ENCODE measurements around the gene PPP1R3C.
A peak's percentile ranks its signal among the peaks of the same experiment; 100 is the strongest.

Gene PPP1R3C

GRCh38 chr10:91601212-91601611 is 31.7 kb downstream of the PPP1R3C start:
- DNase-seq (ENCODE audit: low spot score), result no peak

DNA sequence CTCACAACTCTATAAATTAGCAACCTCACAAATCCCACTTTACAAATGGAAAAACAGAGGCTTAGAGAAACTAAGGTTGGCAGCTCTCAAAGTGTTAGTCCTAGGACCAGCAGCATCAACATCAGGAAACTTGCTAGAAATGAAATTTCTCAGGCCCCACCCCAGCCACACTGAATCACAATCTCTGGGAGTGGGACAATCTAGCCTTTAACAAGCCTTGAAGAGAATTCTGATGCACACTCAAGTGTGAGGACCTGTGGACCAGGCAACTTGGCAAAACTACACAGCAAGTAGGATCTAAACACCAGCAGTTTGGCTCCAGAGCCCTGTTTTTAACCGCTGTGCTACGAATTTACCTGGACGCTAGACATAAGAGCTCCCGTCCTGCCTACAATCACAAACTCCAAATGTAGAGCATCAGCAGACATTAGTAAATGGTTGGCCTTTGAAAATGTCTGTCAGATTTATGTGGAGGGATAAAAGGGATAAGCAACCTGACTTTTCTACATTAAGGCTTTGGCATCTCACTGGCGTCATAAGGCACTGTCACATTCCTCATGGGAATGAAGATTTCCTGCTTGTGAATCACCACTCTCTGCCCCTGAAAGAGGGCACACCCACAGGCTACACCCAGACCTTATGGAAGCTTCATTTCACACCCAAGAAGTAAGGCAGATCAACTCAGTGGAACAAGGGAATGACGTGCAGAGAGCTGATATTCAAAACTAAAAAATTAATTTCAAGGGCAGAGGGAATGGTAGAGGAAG is 34.5 kb downstream of the PPP1R3C start:
- DNase-seq (ENCODE audit: low spot score), result peak; percentile 86

DNA sequence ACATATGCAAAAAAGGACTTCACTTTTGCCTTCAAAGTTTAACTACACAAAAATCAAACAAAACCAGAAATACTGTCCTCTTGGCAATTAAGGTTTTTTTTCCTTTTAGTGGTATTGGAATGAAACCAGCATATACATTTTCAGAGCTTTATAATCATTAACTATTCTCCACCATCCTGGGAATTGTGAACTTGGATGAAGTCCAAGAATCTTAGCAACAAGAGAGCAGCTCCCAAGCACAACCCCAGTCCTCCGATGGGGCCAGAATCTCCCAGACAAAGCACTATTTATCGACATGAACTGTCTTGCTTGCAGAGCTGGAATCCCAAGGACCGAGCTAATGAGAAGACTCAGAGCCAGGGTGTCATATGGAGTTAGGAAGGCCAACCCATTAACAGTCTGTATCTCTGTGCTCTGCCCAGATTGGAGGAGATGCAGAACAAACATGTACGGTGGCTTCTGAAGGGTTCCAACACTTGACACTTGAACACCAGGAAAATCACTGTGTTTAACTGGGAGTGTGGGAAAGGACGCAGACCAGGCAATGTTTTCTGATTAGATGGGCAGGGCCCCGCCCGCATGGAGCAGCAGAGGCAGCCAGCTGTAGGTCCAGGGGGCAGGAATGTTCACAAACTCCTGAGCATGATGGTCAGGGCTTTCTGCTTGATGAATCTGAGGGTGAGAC is 35.5 kb downstream of the PPP1R3C start:
- no peak for DNase-seq (ENCODE audit: low spot score)

- DNase-seq (ENCODE audit: low spot score), result peak; percentile 27
These were observed 36.1 kb downstream of the PPP1R3C start for GRCh38 chr10:91596825-91597196.

DNA sequence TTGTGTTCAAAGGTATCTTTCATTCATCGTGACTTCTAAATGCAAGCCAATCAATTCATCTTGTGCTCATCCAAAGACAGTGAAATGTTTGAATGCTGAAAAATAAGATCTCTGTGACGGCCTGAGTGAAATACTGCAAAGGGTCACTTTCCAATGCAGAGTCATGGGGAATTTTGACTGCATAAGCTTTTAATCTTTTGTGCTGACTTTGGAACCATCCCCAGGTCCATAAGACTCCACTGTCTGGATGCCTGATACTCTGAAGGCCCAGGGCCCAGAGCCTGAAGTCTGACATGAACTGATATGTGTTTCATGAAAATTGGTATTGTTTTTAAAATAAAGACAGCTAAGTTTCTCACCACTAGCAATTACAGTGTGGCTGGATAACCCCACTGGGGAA is 39.0 kb downstream of the PPP1R3C start:
- DNase-seq (ENCODE audit: low spot score), result no peak

DNA sequence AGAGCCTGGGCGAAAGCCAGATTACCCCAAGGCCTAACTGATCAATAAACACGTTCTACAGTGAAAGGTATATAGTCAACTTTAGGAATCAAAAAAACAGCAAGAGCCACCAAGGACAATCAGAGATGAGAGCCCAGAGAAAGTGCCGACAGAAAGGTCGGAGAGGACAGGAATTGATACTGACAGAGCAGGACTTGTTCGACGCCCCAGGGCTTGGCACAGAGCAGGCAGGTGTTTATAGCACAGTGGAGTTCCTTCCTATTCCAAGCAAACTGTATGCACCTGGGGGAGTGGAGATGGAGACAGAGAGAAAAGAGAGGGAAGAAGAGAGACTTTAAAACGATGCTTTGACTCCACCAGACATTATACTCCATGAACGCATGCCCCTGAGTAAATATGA is 39.5 kb downstream of the PPP1R3C start:
- no peak for DNase-seq (ENCODE audit: low spot score)

- DNase-seq (ENCODE audit: low spot score), result no peak
These were observed 40.5 kb downstream of the PPP1R3C start for GRCh38 chr10:91592266-91592975.

DNA sequence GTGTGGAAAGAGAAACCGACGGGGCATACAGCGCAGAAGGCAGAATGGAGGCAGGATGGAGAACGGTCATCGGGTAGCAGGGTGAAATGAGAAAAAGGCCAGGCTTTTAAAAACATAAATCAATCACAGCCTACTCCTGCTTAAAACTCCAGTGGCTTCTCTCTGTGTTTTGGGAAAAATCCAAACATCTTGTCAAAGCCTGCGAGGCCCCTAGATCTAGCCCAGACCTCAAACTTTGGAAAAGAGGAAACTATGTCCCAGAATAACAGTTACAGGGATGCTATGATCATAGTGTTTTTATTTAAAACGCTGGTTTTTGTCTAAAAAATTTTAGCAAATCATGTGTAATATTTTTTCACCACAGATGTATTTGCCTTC is 41.1 kb downstream of the PPP1R3C start:
- DNase-seq (ENCODE audit: low spot score), result no peak

GRCh38 chr10:91590904-91591796 is 41.7 kb downstream of the PPP1R3C start:
- DNase-seq (ENCODE audit: low spot score), result peak; percentile 29

GRCh38 chr10:91590142-91590903 is 42.5 kb downstream of the PPP1R3C start:
- DNase-seq (ENCODE audit: low spot score), result peak; percentile 85

- no peak for DNase-seq (ENCODE audit: low spot score)
These were observed 43.2 kb downstream of the PPP1R3C start for GRCh38 chr10:91589658-91590035.

DNA sequence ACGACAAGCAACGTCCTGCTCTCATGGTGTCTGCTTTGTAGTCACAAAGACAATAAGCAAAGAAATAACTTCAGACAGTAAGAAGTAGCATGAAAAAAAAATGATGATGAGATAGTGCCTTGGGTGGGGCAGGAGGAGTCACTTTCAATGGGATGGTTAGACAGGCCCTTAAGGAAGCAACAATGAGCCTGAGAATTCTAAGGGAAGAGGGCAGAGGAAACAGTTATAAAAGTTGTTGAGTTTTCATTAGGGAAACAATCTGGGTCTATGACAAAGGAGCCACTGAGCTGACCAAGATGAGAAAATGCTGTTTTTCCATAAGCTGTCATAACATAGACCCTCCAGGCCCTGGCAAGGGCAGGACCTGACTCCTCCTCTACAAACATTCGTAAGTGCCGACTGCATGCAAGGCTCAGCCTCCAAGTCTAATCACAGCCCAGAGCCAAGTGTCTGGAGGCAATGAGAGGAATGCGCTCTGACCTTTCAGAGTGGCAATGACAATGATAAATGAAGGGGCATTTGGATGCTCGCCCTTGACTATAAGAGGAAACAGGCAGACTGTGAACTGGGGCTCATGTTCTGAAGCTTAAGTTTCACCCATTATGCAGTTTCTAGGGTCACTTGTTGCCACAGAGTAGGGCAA is 43.7 kb downstream of the PPP1R3C start:
- peak; percentile 73 for DNase-seq (ENCODE audit: low spot score)

DNA sequence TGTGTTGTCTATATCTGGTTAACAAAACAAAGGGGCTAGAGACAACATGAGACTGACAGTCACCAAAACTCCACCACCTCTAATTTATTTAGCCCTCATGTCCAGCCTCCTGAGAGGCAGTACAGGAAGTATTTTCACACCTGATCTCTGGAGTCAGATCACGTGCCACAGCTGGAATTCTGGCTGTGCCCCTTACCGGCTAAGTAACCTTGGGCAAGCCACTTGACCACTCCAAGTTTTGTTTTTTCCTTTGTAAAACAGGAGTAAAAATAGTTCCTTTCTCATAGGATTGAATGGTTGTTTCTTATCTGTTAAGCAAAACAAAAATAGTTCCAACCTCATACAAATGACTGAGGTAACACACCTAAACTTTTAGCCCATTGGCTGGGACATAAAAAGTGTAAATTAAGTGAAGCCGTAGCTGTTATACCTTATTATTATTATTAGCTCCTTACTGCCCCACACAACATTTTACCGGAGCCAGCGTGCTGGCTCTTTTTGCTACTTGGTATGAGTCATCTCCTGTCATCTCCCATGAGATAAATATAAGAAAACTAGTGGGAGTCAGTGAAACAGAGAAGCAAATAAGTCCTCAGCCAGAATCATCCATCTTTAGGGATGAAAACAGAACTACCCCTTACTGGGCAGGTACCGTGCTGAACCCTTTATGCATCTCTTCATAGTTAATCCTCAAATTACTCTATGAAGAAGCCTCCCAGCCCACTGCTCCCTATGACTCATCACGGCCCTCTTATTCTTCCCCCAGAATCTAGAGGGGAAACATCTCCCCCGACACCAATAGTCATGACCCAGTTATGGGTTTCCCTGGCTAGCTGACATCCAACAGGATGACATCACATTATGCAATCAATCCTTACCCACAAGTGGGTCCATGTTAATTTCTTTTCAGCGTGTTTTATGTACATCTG is 44.9 kb downstream of the PPP1R3C start:
- peak; percentile 73 for DNase-seq (ENCODE audit: low spot score)

GRCh38 chr10:91582153-91582554 is 50.7 kb downstream of the PPP1R3C start:
- no peak for DNase-seq (ENCODE audit: low spot score)

GRCh38 chr10:91579329-91579985 is 53.4 kb downstream of the PPP1R3C start:
- peak; percentile 83 for DNase-seq (ENCODE audit: low spot score)
